ENCODE results near the gene ZBTB7C. TPM values are rescaled to one million over a fixed set of nuclear protein-coding genes. Genes with fewer than 3 reads are reported as not detected.

Gene ZBTB7C
- total RNA-seq, 1 donor = 0.09 TPM

DNA sequence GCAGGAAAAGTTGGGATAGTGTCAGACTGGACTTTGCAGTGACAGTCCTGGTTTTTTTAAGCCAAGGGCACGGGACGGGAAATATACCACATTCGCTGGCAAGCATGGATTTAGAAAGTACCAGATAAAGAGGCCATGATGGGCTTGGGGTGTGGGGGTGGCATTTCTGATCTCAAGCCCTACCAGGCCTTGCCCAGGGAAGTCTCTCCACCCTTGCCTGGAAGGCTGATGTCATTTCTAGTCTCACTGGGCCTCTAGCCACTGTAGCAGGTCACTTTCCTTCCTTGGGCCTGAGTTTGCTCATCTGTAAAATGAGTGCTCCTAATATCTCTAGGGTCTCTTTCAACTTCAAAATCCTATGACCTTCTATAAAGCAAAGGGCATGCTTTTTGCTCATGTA, 1.8 kb downstream of the ZBTB7C start:
- no peak overlapping the region for H3K4me3 ChIP-seq (ENCODE audit: low read depth, low read length)
- TF ChIP-seq CTCF (IDR thresholded peaks at IDR 0.05; ENCODE audit: insufficient read depth, low read length) = no peak
- DNase-seq (ENCODE audit: low read depth) = no peak

DNA sequence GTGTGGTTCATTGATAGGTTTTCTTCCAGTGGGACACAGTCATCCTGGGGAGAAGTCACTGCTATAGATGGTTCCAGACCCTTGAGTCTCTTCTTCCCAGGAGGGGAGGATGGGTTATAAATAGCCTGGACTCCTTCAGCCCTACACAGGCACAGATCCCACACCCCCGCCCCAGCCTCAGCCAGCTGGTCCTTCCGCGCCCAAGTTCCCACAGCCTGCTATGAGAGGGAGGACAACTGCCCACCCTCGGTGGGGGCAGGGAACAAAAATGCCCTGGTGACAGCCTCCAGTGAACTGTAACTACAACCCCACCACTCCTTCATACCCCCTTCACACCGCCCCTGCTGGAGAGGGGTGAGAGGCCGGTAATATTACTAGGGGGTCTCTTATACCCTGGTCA, 3.2 kb downstream of the ZBTB7C start:
- TF ChIP-seq CTCF (IDR thresholded peaks at IDR 0.05; ENCODE audit: insufficient read depth, low read length) = no peak
- no peak overlapping the region for H3K4me3 ChIP-seq (ENCODE audit: low read depth, low read length)
- DNase-seq (ENCODE audit: low read depth) = no peak

DNA sequence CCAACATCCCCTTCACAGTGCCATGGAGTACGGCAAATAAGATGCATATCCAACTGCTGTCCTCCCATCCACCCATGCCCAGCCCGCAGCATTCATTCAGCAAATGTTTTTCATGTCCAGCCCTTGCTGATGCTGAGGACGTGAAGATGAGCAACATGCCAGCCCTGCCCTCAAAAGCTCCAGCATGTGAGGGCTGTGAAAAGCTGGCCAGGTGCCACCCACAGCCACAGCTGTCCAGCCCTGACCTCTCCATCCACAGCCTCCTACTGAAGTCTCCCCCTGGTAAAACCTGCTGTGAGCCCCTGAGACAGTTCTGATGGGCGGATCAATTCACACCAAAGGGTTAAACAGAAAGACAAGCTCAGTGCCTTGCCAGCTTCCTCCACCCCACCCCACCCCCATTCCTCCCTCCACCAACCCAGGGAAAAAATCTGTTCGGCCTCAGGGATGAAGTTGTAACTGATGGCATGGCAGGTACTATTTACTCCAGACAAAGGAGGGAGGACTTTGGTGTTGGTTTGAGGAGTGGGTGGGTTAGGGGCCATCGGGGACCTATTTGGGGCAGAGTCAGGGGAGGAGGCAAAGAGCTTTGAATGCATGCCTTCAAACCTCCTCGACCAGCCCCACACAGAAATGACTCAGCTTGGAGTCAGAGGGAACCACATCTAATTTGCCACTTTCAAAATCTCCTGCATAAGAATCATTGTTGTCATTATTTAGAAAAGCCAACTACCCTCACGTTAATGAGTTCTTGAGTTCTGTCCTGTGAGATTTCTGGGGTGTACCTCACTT, 4.3 kb downstream of the ZBTB7C start:
- no peak overlapping the region for H3K4me3 ChIP-seq (ENCODE audit: low read depth, low read length)
- no peak for TF ChIP-seq CTCF (IDR thresholded peaks at IDR 0.05; ENCODE audit: insufficient read depth, low read length)

GRCh38 chr18:48402953-48403352, 6.2 kb downstream of the ZBTB7C start:
- TF ChIP-seq CTCF (IDR thresholded peaks at IDR 0.05; ENCODE audit: insufficient read depth, low read length) = no peak
- DNase-seq (ENCODE audit: low read depth) = peak; percentile 11

More for the DNA sequence above, 4.3 kb downstream of the ZBTB7C start:
- peak; percentile 30 for DNase-seq (ENCODE audit: low read depth)

DNA sequence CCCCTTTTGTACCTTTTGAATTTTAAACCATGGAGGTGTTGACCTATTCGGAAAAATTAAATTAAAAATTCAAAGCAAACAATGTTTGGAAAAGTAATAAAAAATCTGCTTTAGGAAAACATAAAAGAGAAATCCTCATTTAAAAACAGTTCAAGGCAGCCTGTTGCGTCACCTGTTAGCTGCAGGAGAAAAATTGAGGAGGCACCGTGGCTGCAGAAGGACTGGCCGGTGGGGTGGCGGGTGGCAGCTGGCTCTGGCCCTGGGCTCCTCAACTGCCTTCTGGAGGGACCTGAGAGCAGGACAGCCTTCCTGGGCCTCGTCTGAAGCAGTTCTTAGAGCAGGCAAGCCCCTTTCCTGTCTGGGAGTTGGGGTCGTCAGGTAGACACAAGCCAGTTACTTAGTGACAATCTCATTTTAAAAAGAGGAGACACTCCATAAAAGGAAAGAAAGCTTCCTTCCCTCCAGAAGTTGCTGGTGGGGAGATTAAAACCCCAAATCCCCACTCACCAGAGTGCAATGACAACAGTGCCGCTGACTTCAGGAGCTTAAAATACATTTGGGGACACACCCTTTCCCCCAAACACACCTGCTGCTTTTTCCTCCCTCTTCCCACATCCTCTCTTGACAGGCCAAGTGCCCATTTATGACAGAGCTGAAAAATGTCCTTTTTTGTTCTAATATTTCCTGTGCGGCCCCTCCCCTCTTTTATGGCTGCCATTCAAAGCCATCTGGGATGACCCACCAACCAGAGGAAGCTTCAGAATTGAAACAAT, 9.7 kb downstream of the ZBTB7C start:
- no peak for DNase-seq (ENCODE audit: low read depth)
- TF ChIP-seq CTCF (IDR thresholded peaks at IDR 0.05; ENCODE audit: insufficient read depth, low read length) = no peak

More at GRCh38 chr18:48402953-48403352, 6.2 kb downstream of the ZBTB7C start:
- H3K4me3 ChIP-seq (ENCODE audit: low read depth, low read length) = no peak overlapping the region

GRCh38 chr18:48398074-48398473, 11.1 kb downstream of the ZBTB7C start:
- no peak for TF ChIP-seq CTCF (IDR thresholded peaks at IDR 0.05; ENCODE audit: insufficient read depth, low read length)
- no peak for DNase-seq (ENCODE audit: low read depth)
- no peak overlapping the region for H3K4me3 ChIP-seq (ENCODE audit: low read depth, low read length)

More for the DNA sequence above, 9.7 kb downstream of the ZBTB7C start:
- no peak overlapping the region for H3K4me3 ChIP-seq (ENCODE audit: low read depth, low read length)
